Testis (tissue), 3 donors: ENCODE measurements around the gene SNRPD3. TPM values are rescaled to one million over a fixed set of nuclear protein-coding genes. Genes with fewer than 3 reads are reported as not detected.

Experiments used
- DNase-seq: peaks from one replicate; pipeline ENCODE4 v3.0.0-alpha.2; 2019
- H3K27ac ChIP-seq, 2 donors: fragments of 200-600 bp; sonication (generic); one replicate each; pipeline ENCODE4 v1.5.1; 2019
- H3K27me3 ChIP-seq: fragments of 200-600 bp; sonication (generic); one replicate; pipeline ENCODE4 v1.5.1; 2019
- H3K36me3 ChIP-seq: fragments of 200-600 bp; sonication (generic); one replicate; pipeline ENCODE4 v1.5.1; 2017; ENCODE audit warnings: low read depth; ENCODE audit errors: missing control alignments
- H3K4me1 ChIP-seq: fragments of 200-600 bp; sonication (generic); one replicate; pipeline ENCODE4 v1.5.1; 2019
- H3K4me3 ChIP-seq, 2 donors: fragments of 200-600 bp; sonication (generic); one replicate each; pipeline ENCODE4 v1.5.1; 2017 to 2019
- H3K9me3 ChIP-seq: fragments of 200-600 bp; sonication (generic); one replicate; pipeline ENCODE4 v1.5.1; 2017
- CTCF ChIP-seq, 3 experiments: fragments of 450-650 bp in 2 of 3; fragments of 200-600 bp in 1 of 3; sonication (generic) in 1 of 3; IDR thresholded peaks; one replicate each; pipeline ENCODE4 v1.5.1; 2016 to 2019; ENCODE audit warnings: antibody characterized with exemption in 3 of 3, mild to moderate bottlenecking in 2 of 3, moderate library complexity in 1 of 3
- POLR2A ChIP-seq: fragments of 450-650 bp; IDR thresholded peaks from one replicate; pipeline ENCODE4 v1.6.1; 2017; ENCODE audit warnings: antibody characterized with exemption, mild to moderate bottlenecking, moderate library complexity
- WGBS, 2 donors: methylation state at CpG; one replicate each; pipeline ENCODE4 v1.1.5; 2018; 5-methylcytosine and 5-hydroxymethylcytosine counted together
- intact Hi-C: fragments of 100-400 bp; cut with DNase I; formaldehyde crosslinking; loops from one replicate; pipeline ENCODE4 v1.15.1; 2023; ENCODE audit warnings: low total_unique reads
- polyA plus RNA-seq: library from polyadenylated mRNA; stranded (reverse); fragments of 350-450 nt; fragmentation: Illumina TruSeq; extraction: RNeasy Lipid Tissue Mini Kit (QIAGEN cat#74804); gene quantifications from one replicate; pipeline ENCODE4 v1.2.3, GENCODE V29; 2014; ENCODE audit warnings: low read depth, low replicate concordance; ENCODE audit not compliant: insufficient read depth
- total RNA-seq, 2 donors: library from RNA; depleted of rRNA; stranded (reverse); fragments of >200 nt; gene quantifications; one replicate each; pipeline ENCODE4 v1.2.3, GENCODE V29; 2016

The SNRPD3 gene
- total and polyA plus RNA-seq, 3 donors from 2014 or later = 75.5 to 175 (median 117) TPM

- TF ChIP-seq POLR2A = no peak
- TF ChIP-seq CTCF (IDR thresholded peaks at IDR 0.05) = no peak
- DNase-seq = no peak
Observed at GRCh38 chr22:24542641-24543040, 13.2 kb upstream of the SNRPD3 start.

GRCh38 chr22:24543185-24543601 lies 12.6 kb upstream of the SNRPD3 start:
- TF ChIP-seq CTCF (IDR thresholded peaks at IDR 0.05) (no peak), POLR2A (no peak)
- no peak for DNase-seq
- no peaks in the 10 kb centered on the region for H3K36me3 ChIP-seq
- H3K27ac ChIP-seq = no peak overlapping the region
- H3K4me1 ChIP-seq = peaks cover 14% of the 10 kb centered on the region
- no peak overlapping the region for H3K4me3 ChIP-seq
- H3K9me3 ChIP-seq = no peaks in the 10 kb centered on the region
- WGBS, 2 donors = 68 to 81% methylated on average over 7 of the region's 7 CpGs
- intact Hi-C loops = no loop called here
- no peaks in the 10 kb centered on the region for H3K27me3 ChIP-seq

More at GRCh38 chr22:24542641-24543040, 13.2 kb upstream of the SNRPD3 start:
- H3K9me3 ChIP-seq = no peaks in the 10 kb centered on the region
- H3K27me3 ChIP-seq = no peaks in the 10 kb centered on the region
- no peak overlapping the region for H3K4me3 ChIP-seq
- no peak overlapping the region for H3K27ac ChIP-seq
- H3K36me3 ChIP-seq = no peaks in the 10 kb centered on the region
- intact Hi-C loops = no loop called here
- WGBS, 2 donors = 85 to 100% methylated on average over 4 to 6 of the region's 9 CpGs
- H3K4me1 ChIP-seq = peaks cover 14% of the 10 kb centered on the region

GRCh38 chr22:24543679-24544243 lies 12.0 kb upstream of the SNRPD3 start:
- WGBS, 2 donors = 73 to 100% methylated on average over 6 to 11 of the region's 11 CpGs
- intact Hi-C loops = no loop called here
- Histone ChIP-seq H3K27ac (no peak overlapping the region), H3K36me3 (no peaks in the 10 kb centered on the region), H3K27me3 (no peaks in the 10 kb centered on the region), H3K4me1 (peaks cover 14% of the 10 kb centered on the region), H3K4me3 (no peak overlapping the region), H3K9me3 (no peaks in the 10 kb centered on the region)
- TF ChIP-seq CTCF (IDR thresholded peaks at IDR 0.05) (no peak), POLR2A (no peak)
- DNase-seq = no peak

- DNase-seq = no peak
- Histone ChIP-seq H3K4me1 (peaks cover 30% of the 10 kb centered on the region), H3K27ac (no peak overlapping the region), H3K27me3 (no peaks in the 10 kb centered on the region), H3K4me3 (no peak overlapping the region), H3K36me3 (no peaks in the 10 kb centered on the region), H3K9me3 (no peaks in the 10 kb centered on the region)
- intact Hi-C loops = no loop called here
- TF ChIP-seq CTCF (IDR thresholded peaks at IDR 0.05) (no peak), POLR2A (no peak)
- 98 to 100% methylated on average over 3 to 4 of the region's 4 CpGs for WGBS, 2 donors
Observed at GRCh38 chr22:24548812-24549211, 7.0 kb upstream of the SNRPD3 start.
